HG02798 (cell line): ENCODE measurements around the gene LYSMD2.

Experiments
- ATAC-seq: cut with Tn5 transposase; IDR thresholded peaks from one replicate; pipeline ENCODE4 v1.9.1; 2021; ENCODE audit warnings: mild to moderate bottlenecking; ENCODE audit not compliant: unreplicated experiment, poor library complexity

The LYSMD2 gene

DNA sequence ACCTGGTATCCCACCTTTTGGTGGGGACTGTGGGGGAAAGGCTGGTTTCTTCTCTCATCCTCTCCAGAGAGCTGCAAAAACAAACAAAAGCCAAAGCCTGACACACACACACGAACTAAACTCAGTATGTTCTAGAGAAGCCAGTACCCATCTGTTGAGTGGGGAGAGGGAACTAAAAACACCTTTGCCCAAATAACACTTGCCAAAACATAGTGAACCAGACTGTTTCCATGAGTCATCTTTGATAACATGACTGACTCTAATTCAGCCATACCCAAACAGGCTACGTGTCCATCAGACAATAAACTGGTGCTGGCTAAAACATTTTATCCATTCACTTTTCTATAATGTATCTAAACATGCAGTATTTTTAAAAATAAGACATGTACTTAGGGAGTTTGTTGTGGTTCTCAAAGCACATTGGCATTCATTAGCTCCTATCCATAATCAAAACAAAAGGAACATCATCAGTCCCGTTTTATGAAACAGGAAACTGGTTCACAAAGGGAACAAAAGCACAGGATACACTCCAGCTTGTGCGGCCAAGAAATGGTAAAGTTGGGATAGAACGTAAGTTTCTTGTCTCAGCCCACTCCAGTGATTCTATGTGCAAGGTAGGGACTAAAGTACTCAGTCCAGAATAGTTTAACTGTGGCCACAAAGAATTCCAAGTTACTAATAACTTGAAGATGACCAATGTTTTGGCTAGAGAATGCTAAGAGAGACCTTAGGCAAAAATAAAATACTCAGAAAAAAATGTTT lies 16.1 kb downstream of the LYSMD2 start:
- ATAC-seq, result no peak

- no peak for ATAC-seq
These were observed 17.1 kb downstream of the LYSMD2 start for GRCh38 chr15:51720201-51720995.

DNA sequence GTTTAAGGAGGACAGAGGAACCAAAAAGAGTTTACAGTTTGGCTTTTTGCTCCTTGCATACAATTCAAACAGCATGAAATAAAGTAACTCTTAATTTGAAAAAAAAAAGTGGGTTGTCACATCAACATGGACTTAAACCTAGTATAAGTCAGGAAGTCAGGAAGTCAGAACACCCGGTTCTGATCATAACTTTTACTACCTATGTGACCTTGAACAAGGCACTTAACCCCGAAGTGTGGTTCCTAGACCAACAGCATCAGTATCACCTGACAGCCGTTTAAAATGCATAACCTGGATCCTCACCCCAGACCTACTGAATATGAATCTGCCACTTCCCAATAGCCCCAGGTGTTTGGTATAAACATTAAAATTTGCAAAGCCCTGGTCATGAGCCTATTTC lies 18.7 kb downstream of the LYSMD2 start:
- no peak for ATAC-seq

- ATAC-seq, result no peak
These were observed 19.2 kb downstream of the LYSMD2 start for GRCh38 chr15:51718219-51718618.

DNA sequence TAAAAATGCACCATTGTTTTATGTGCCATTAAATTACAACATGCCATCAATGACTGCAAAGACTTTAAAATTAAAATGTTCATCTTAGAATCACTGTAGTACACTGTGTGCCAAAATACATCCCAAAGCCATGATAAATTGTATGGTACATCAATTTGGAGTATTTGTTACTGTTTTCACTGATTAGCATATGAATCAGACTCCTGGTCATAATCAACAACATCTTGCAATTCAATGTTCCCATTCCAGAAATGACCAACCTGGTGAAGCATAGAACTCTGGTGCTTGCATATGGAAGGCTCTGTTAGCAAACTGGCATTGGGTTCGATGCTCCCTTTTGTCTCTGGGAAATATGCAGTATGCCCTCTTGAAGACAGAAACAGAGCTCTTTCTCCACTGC lies 22.5 kb downstream of the LYSMD2 start:
- no peak for ATAC-seq

- ATAC-seq, result no peak
These were observed 23.3 kb downstream of the LYSMD2 start for GRCh38 chr15:51714162-51714561.

DNA sequence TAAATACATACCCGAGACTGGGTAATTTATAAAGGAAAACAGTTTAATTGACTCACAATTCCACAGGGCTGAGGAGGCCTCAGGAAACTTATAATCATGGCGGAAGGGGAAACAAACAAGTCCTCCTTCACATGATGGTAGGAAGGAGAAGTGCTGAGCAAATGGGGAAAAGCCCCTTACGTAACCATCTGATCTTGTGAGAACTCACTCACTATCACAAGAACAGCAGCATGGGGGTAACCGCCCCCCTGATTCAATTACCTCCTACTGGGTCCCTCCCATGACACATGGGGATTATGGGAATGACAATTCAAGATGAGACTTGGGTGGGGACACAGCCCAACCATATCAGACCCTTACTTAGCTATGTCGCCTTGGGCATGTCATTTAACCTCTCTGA lies 28.4 kb downstream of the LYSMD2 start:
- no peak for ATAC-seq

- ATAC-seq, result no peak
These were observed 29.4 kb downstream of the LYSMD2 start for GRCh38 chr15:51708013-51708412.

- no peak for ATAC-seq
These were observed 30.4 kb downstream of the LYSMD2 start for GRCh38 chr15:51706926-51707608.

DNA sequence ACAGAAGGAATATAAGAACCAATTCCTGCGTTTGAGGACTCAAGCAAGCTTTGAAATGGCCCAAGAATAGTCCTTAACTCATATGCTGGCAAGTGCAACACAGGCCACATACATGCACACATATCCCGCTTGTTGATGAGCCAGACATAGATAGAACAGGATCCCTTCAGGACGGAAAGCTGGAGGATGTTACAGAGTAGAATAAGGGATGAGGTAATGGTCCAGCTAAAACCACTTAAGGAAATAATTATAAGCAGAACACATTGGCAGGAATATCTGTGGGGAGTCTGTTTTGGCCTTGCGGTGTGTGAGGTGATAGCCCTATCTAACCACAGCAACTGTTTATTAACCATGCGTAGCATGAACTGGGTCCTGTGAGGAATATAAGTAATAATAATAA lies 31.2 kb downstream of the LYSMD2 start:
- ATAC-seq, result no peak

DNA sequence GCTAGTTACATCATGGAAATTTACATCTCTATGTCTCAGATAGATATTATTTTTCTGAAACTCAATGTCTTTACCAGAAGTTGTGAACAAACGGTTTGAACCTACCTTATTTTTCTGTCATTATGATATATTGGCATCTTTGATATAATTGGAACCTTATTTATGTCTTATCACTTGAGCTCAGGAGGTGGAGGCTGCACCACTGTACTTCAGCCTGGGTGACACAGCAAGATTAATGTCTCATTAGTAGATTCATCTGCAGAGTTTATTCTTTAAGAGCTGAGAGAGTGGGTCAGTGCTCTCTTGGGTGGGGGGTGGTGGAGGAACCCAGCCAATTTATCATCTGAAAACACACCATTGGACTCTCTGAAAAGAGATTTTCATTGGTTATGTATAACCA lies 34.7 kb downstream of the LYSMD2 start:
- no peak for ATAC-seq

GRCh38 chr15:51699373-51699772 lies 38.1 kb downstream of the LYSMD2 start:
- no peak for ATAC-seq

DNA sequence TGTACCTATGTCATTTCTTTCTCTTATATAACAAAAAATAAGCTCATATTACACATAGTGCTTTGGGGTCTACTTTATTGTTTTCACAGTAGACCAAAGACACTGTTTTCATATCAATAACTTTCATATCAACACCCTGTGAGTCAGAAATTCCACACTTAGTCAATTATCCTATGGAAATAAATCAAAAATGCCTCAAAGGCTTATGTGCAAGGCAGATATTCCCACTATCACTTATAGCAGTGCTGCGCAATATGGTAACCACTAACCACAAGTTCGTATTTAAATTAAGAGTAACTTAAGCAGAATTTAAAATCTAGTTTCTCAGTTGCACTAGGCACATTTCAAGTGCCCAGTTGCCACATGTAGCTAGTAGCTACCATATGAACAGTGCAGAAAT lies 40.3 kb downstream of the LYSMD2 start:
- ATAC-seq, result no peak

GRCh38 chr15:51696566-51696965 lies 40.9 kb downstream of the LYSMD2 start:
- ATAC-seq, result no peak

DNA sequence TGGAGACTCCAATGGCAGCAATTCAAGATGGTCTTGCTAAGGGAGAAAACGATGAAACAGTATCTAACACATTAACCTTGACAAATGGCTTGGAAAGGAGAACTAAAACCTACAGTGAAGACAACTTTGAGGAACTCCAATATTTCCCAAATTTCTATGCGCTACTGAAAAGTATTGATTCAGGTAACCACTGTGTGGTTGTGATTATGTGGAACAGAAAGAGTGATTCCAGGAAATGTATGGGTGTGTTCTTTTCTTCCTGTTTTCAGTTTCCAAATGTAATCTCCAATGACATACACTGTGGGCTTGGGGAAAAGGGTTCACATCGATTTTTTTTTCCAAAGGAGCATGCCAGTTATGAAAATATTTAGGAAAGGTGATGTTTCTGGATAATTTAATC lies 45.3 kb downstream of the LYSMD2 start:
- no peak for ATAC-seq

DNA sequence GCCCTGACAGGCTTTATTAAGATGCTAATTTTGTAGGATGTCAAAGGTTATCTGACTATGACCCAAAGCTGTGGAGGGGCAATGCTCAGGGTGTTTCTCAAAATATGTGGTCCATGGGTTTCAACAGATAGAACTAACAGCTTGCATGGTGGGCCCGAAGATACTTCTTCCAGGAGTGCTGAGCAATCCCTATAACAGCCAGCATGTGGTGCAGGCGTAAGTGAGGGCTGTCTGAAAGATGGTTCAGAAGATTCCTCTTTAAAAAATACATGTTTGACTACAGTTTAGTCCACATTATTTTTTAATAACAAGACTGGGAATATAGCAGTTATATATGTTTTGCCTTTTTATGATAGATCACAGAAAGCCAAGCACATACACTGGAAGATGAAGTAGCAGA lies 48.6 kb downstream of the LYSMD2 start:
- ATAC-seq, result no peak

DNA sequence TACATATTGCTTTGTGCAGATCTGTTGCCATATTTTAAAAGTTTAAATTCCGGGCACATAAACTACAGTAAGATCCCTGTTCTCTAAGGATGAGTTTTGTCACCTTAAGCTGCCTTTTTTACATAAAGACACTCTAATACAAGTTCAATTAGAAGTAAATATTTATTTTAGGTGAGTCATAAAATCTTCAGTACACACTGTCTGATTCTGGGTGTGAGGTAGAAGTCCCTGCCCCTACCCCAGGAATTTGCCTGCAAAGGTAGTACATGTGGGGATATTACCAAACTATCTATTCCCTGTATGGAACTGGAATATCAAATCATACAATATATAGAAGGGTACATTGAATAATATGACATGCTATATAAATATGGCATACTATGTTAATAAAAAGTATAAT lies 49.9 kb downstream of the LYSMD2 start:
- no peak for ATAC-seq

- ATAC-seq, result no peak
These were observed 56.0 kb downstream of the LYSMD2 start, which contains the start of gene SCG3 for GRCh38 chr15:51681303-51681963. Gene SCG3 (plus strand): TSS chr15:51681503. CDS start chr15:51681756, 253 bp downstream.

DNA sequence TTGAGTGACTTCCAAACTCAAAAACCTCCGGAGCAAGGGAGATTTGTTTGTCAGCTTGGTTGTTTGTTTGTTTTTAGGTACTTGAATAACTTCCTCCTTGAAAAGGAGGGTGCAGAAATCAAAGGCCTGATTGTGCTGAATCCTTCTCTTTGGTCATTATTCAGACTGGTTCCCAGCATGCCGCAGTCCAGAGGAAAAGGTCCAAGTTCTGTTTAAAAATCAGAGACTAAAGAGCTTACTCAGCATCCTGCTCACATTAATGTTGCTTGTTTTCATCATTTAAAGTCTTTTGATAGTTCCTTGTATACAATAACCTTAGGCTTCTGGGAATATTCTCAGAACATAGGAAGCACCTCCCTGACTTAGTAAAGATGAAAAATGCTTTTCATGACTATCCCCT lies 57.1 kb downstream of the LYSMD2 start:
- ATAC-seq, result no peak

DNA sequence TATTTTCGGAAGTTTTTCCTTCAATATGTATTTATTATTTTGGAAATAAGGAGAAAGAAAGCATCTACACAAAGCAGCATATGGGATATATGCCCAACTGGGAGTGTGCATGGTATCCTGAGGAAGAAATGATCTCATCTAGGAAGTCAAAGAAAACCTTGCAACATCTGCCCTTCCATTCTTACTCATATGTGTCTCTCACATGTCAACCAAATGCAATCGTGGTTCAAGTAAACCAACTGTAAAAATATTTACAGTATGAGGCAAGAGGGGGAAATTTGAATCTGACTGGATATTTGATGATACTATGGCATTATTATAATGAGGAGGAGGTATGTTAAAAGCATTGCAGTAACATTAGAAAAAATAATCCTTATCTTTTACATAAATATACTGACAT lies 59.4 kb downstream of the LYSMD2 start:
- ATAC-seq, result no peak

DNA sequence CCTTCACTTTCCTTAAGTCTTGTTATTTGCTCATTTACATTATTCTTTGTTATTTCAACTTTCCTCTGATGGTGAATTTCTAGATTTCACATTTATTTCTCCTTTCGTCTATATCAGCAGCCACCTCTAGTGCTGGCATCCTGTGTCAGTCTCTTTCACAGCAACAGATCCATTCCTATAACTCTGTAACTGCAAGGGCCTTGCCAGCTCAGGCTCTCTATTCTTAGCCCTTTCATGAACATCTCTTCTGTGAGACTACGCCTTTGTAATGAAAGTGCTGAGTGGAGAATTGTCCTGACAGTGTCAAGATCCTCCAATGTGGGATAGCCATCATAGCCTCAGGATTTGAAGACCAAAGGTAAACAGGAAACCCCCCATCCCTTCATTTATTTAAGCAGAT lies 60.0 kb downstream of the LYSMD2 start:
- ATAC-seq, result no peak
